OCI-LY7 (cell line): Measurements from ENCODE around the gene TXNL4B.

Source experiments
- EZH2phosphoT487 ChIP-seq: fragments of 200-600 bp; sonication (generic); IDR thresholded peaks from 2 replicates; pipeline ENCODE4 v1.6.1; 2018; ENCODE audit warnings: low read depth, borderline replicate concordance, mild to moderate bottlenecking, mixed run types, antibody characterized with exemption, low read length, moderate library complexity, mixed read lengths
- TF ChIP-seq, protein P1 (sequence below): fragments of 200-600 bp; sonication (generic); conservative IDR thresholded peaks from 2 replicates; pipeline ENCODE4 v1.5.1; 2014; ENCODE audit warnings: mild to moderate bottlenecking, antibody characterized with exemption, low read length, moderate library complexity, mixed read lengths

- TF ChIP-seq, protein P1, sequence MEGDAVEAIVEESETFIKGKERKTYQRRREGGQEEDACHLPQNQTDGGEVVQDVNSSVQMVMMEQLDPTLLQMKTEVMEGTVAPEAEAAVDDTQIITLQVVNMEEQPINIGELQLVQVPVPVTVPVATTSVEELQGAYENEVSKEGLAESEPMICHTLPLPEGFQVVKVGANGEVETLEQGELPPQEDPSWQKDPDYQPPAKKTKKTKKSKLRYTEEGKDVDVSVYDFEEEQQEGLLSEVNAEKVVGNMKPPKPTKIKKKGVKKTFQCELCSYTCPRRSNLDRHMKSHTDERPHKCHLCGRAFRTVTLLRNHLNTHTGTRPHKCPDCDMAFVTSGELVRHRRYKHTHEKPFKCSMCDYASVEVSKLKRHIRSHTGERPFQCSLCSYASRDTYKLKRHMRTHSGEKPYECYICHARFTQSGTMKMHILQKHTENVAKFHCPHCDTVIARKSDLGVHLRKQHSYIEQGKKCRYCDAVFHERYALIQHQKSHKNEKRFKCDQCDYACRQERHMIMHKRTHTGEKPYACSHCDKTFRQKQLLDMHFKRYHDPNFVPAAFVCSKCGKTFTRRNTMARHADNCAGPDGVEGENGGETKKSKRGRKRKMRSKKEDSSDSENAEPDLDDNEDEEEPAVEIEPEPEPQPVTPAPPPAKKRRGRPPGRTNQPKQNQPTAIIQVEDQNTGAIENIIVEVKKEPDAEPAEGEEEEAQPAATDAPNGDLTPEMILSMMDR, result no peak
- TF ChIP-seq EZH2phosphoT487, result no peak
Observed at GRCh38 chr16:72111657-72112451, 18.4 kb upstream of the TXNL4B start.
